ENCODE data around the gene PIGQ. TPM values are rescaled to one million over a fixed set of nuclear protein-coding genes. Genes with fewer than 3 reads are reported as not detected.

PIGQ gene
- total RNA-seq (2022) = 45.6 and 47.4 TPM in 2 replicates
- Bru-seq, nascent RNA = percentile 50 among the genes with signal in this experiment
- percentile 66 among the genes with signal in this experiment for BruChase-seq, experiment 1, labeled RNA remaining after a 6-hour chase
- percentile 56 among the genes with signal in this experiment for BruChase-seq, experiment 2, labeled RNA remaining after a 2-hour chase
- long read RNA-seq, transcript PIGQ-201 (10 exons, 2,846 nt) = minor isoform, 7 of 70 reads
- long read RNA-seq, transcript PIGQ-203 (11 exons, 3,006 nt) = major isoform, 27 of 70 reads
- long read RNA-seq, partial matches to known transcripts = 16 of 70 reads
- long read RNA-seq, other reads (novel, unspliced or antisense) = 15 of 70 reads

DNA sequence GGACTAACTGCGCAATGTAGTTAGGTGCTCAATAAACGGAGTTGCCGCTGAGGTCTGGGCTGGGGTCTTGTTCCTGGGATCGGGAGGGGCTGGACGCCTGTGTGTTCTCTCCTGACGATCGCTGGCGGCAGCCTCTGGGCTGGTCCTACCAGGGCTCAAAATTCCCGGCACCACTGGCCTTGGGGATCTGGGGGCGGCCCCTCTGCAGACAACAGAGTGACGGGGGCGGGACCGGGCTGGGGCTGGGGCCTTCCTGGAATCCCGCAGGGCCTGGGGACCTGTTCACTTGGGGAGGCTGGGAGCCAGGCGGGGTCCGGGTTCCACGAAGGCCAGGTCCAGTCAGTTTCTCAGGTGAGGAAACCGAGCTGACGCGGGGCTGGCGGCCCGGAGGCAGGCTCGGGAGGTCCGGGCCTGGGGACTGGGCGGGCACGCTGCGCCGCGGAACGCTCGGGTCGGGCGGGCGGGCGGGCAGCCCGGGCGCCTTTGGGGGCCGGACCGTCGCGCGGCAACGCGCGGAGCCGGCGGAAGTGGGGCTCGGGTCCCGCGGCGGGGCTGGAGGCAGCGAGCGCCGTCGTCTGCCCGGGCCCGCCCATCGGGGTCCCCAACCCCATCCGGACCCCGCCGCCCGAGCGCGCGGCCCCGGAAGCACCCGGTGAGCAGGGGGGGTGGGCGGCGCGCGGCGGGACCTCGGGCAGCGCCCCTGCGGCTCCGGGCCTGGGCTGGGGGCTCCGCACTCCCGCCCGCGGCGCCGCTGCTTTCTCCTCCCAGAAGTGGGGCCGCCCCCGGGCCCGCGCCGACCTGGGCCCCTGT, at the start of gene PIGQ:
Gene PIGQ, plus strand, starts transcription at position 524 of the 810 bp plus-strand sequence. CDS start 4,107 bp downstream, outside the sequence.
- intact Hi-C loops (cut with micrococcal nuclease) = no loop called here
- peak within 1 kb of the TSS; percentile 82 for H3K27ac Mint-ChIP-seq (ENCODE audit: low read depth, unreplicated experiment)
- BruUV-seq (replicated peaks) = no TSS peak
- H3K9me3 Mint-ChIP-seq (ENCODE audit: unreplicated experiment) = no peaks in the 10 kb centered on the region
- ChIA-PET CTCF (no interaction called here), POLR2A (interaction anchor here (0.8 to 2.8 kb wide), 7 partner anchors 13 to 52 kb away, joined by 4 to 23 read pairs (median 5); partner anchors contain the start of gene CAPN15)
- H3K36me3 Mint-ChIP-seq (ENCODE audit: insufficient read depth, unreplicated experiment) = peaks cover 2% of the 10 kb centered on the region
- DNase-seq (ENCODE audit: unreplicated experiment) = peak; percentile 45
- no peaks in the 10 kb centered on the region for H3K27me3 Mint-ChIP-seq (ENCODE audit: insufficient read depth, unreplicated experiment)
- TF ChIP-seq CTCF (IDR thresholded peaks at IDR 0.05; ENCODE audit: unreplicated experiment) = no peak
- peaks cover 8% of the 10 kb centered on the region for H3K4me1 Mint-ChIP-seq (ENCODE audit: insufficient read depth, unreplicated experiment)
- H3K4me3 Mint-ChIP-seq (ENCODE audit: unreplicated experiment) = peak within 1 kb of the TSS; percentile 72

- Mint-ChIP-seq H3K9me3 (ENCODE audit: unreplicated experiment) (no peaks in the 10 kb centered on the region), H3K27me3 (ENCODE audit: insufficient read depth, unreplicated experiment) (no peaks in the 10 kb centered on the region), H3K27ac (ENCODE audit: low read depth, unreplicated experiment) (no peak overlapping the region), H3K4me3 (ENCODE audit: unreplicated experiment) (no peak overlapping the region), H3K4me1 (ENCODE audit: insufficient read depth, unreplicated experiment) (peaks cover 7% of the 10 kb centered on the region), H3K36me3 (ENCODE audit: insufficient read depth, unreplicated experiment) (peaks cover 35% of the 10 kb centered on the region)
- intact Hi-C loops (cut with micrococcal nuclease) = loop anchor here (10.0 kb wide), 1 partner anchor 96 kb away; the partner anchor contains the start of gene RAB11FIP3
- ChIA-PET POLR2A (no interaction called here), CTCF (interaction anchor here (0.7 to 1.3 kb wide), 2 partner anchors 15 to 101 kb away, joined by 3 to 4 read pairs; no protein-coding TSS in a partner anchor)
- DNase-seq (ENCODE audit: unreplicated experiment) = no peak
- TF ChIP-seq CTCF (IDR thresholded peaks at IDR 0.05; ENCODE audit: unreplicated experiment) = no peak
- BruUV-seq (replicated peaks) = no TSS peak
These were observed 48.9 kb upstream of the PIGQ start for GRCh38 chr16:520847-521246.

- no TSS peak for BruUV-seq (replicated peaks)
- H3K27ac Mint-ChIP-seq (ENCODE audit: low read depth, unreplicated experiment) = no peak overlapping the region
- no peaks in the 10 kb centered on the region for H3K9me3 Mint-ChIP-seq (ENCODE audit: unreplicated experiment)
These were observed 48.2 kb upstream of the PIGQ start for GRCh38 chr16:521381-522210.

More at GRCh38 chr16:521381-522210, 48.2 kb upstream of the PIGQ start:
- H3K27me3 Mint-ChIP-seq (ENCODE audit: insufficient read depth, unreplicated experiment) = no peaks in the 10 kb centered on the region
- POLR2A ChIA-PET = no interaction called here
- intact Hi-C loops (cut with micrococcal nuclease) = loop anchor here (10.0 kb wide), 1 partner anchor 97 kb away; the partner anchor contains the start of gene RAB11FIP3
- H3K36me3 Mint-ChIP-seq (ENCODE audit: insufficient read depth, unreplicated experiment) = peaks cover 38% of the 10 kb centered on the region
- TF ChIP-seq CTCF (IDR thresholded peaks at IDR 0.05; ENCODE audit: unreplicated experiment) = no peak
- peak; percentile 42 for DNase-seq (ENCODE audit: unreplicated experiment)
- H3K4me3 Mint-ChIP-seq (ENCODE audit: unreplicated experiment) = no peak overlapping the region
- CTCF ChIA-PET = interaction anchor here (1.3 kb wide), 1 partner anchor 15 kb away, joined by 4 read pairs; no protein-coding TSS in a partner anchor
- H3K4me1 Mint-ChIP-seq (ENCODE audit: insufficient read depth, unreplicated experiment) = peaks cover 8% of the 10 kb centered on the region
